GM21576 (cell line): ENCODE data around the gene METTL6.
"Not testable (repeated sequence)": the region's sequence is repeated elsewhere in the genome, so short reads cannot be mapped to it uniquely, and the experiment has no call there.

Experiments
- ATAC-seq: cut with Tn5 transposase; IDR thresholded peaks from one replicate; pipeline ENCODE4 v1.9.1; 2021; ENCODE audit warnings: mild to moderate bottlenecking, moderate library complexity; ENCODE audit not compliant: unreplicated experiment

The METTL6 gene, protein sequence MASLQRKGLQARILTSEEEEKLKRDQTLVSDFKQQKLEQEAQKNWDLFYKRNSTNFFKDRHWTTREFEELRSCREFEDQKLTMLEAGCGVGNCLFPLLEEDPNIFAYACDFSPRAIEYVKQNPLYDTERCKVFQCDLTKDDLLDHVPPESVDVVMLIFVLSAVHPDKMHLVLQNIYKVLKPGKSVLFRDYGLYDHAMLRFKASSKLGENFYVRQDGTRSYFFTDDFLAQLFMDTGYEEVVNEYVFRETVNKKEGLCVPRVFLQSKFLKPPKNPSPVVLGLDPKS

DNA sequence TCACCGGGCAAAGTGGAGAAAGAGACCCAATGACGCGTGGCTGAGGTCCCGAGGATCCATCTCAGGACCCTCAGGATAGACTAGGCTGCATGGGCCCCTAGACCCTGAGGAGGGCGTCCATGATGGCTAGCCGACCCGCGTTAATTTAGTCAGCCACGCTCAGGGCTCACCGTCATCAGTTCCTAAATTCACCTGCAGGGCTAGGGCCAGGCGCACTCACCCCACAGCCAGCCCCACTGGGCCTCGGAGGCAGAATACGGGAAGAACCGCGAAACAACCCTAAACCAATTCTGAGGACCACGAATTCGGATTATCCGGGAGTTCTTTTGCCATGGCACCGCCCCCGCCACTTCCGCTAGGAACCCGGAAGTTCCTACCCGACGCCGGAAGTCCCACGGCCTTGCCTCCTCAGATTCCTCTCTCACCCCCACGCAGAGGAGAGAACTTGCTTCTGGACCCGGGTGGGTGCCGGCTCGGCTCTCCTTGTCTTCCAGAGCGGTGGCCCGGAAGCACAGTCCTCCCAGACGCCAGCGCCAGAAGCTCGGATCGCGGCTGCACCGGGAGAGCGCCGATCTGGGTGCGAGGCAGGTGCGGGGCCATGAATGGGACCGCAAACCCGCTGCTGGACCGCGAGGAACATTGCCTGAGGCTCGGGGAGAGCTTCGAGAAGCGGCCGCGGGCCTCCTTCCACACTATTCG lies at the start of gene METTL6, which contains the start of gene EAF1:
METTL6 (minus strand) TSS at position 363 of the 699 bp plus-strand sequence. CDS start 1,033 bp downstream, outside the sequence.
EAF1 (plus strand) TSS at position 417 of the 699 bp plus-strand sequence; CDS start at position 599, 182 bp downstream.
- ATAC-seq = peak; percentile 92

DNA sequence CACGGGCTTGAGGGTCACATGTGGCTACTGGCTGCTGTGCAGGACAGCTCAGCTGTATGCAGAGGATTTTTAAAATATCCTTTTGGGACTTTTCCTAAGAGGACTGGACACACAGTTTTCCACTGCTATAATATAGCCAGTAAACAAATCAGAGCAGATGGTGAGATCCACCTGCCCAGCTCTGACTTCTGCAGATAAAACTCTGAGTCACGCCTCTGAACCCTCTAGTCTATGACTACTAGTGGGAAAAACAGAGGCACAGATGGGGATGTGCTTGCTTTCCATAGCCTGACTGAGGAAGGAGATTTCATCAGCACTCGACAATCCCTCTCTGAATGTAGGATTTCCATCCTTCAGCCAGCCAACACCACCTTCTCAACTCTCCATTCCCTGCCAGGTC lies 49.0 kb upstream of the METTL6 start:
- ATAC-seq = no peak

GRCh38 chr3:15475161-15475560 lies 47.8 kb upstream of the METTL6 start:
- no peak for ATAC-seq

- ATAC-seq = no peak
Observed at GRCh38 chr3:15471861-15472260, 44.5 kb upstream of the METTL6 start.

DNA sequence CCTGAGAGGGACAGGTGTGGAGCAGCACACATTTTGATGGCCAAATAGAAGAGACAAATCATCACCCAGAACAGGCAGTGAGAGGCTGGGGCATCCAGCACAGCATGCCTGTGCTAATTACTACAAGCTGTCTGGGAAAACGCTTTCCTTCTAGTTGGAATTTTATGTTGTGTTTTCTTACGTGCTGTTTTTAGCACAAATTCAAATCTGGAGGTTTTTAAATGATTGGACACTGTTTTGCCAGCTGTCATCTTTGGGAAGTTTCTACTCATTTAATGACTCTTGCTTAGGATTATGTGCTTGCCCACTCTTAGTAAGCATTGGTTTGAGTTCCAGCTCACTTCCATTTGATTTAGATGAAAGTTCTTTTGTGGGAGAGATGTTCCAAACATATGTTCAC lies 43.5 kb upstream of the METTL6 start:
- no peak for ATAC-seq

GRCh38 chr3:15470261-15470660 lies 42.9 kb upstream of the METTL6 start:
- no peak for ATAC-seq

DNA sequence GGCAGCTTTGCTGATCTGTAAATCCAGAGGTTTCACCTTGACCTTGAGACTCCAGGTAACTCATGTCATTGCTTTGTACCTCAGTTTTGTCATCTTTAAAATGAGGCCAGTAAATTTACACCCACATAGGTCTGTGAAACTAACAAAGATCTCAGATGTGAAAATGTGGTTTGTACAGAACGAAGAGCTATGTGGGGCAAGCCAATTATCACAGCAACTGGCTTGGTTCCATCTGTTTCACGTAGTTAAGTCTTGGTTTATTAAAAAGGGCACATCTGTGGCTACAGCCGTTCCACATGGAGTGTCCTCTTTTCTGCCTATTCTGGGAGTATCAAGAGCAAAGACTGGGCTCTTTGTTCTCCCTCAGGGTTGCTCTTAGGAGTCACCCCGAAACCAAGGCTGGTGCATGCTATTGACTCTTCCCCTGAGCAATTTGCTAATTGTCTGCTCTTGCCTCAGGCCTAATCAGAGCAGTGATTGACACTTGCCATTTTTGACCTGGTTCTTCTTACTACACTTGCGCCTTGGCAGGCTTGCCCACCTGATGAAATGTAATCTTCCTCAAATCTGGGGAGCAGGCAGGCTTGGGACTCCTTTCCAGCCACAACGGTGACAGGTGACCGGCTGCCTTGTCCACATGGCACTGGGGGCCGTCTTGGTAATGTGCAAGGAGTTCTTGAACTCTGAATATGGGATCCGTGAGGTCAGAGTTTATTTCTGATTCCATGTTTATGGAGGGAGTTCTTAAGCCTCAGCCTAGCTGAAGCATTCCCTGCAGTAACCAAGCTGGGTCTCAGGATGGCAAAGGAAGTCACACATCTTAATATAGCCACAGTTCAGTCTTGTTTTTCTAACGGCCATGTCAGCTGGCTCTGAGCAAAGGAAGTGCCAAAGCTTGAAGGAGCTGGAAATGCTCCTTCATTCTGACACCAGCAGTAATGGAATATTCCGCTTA lies 40.2 kb upstream of the METTL6 start:
- no peak for ATAC-seq

DNA sequence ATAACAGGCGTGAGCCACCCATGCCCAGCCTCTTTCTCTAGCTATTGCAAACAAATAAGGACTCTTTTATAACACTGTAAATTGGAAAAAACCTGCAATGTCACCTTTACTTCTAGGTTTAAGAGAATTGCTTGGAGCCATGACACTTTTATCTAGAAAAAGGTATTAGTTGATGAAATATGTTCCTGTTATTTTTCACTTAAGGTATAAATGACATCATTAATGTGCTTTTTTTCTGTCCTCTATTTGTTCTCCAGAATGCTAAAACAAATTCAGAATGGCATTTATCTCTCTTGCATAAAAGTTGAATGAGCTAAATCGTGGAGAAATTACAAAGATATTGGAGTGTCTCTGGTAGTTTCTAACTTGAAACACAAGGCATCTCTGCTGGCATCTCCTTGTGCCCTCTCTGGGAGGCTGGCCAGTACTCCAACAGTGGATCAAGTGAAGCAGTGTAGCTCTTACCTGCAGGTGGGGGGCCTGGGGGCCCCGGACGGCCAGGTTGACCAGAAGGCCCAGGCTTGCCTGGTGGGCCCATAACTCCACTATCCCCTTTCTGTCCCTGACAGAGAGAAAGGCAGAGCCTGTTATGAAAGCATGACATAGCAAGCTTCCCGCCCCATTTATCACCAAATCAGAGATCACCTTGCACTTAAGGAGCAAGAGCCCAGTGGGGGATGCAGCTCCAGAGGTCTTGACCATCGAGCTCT lies 38.7 kb upstream of the METTL6 start:
- no peak for ATAC-seq

DNA sequence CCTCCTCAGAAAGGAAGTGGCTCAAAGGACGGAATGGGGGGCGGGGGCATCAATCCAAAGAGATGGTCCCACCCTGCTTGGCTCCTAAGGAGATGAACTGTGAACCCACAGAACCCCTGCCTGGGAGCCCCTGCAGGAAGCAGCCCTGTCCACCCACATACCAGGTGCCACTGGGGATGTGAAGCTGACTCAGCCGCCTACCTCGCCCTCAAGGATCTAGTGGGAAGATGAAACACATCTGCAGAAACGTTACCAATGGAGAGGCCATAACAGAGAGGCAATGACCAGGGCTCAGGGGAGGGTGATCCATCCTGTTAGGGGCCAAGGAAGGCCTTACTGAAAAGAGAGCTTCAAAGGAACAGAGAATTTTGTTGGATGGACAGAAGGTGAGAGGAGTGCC lies 35.1 kb upstream of the METTL6 start:
- ATAC-seq = no peak

GRCh38 chr3:15460891-15461531 lies 33.7 kb upstream of the METTL6 start:
- no peak for ATAC-seq

GRCh38 chr3:15458212-15458780 lies 31.0 kb upstream of the METTL6 start:
- ATAC-seq = no peak

- ATAC-seq = not testable (repeated sequence)
Observed at GRCh38 chr3:15456915-15457314, 29.6 kb upstream of the METTL6 start.

GRCh38 chr3:15456321-15456720 lies 29.0 kb upstream of the METTL6 start:
- no peak for ATAC-seq

GRCh38 chr3:15455756-15456155 lies 28.4 kb upstream of the METTL6 start:
- no peak for ATAC-seq

- ATAC-seq = no peak
Observed at GRCh38 chr3:15454965-15455364, 27.6 kb upstream of the METTL6 start.

GRCh38 chr3:15453991-15454625 lies 26.8 kb upstream of the METTL6 start:
- no peak for ATAC-seq

DNA sequence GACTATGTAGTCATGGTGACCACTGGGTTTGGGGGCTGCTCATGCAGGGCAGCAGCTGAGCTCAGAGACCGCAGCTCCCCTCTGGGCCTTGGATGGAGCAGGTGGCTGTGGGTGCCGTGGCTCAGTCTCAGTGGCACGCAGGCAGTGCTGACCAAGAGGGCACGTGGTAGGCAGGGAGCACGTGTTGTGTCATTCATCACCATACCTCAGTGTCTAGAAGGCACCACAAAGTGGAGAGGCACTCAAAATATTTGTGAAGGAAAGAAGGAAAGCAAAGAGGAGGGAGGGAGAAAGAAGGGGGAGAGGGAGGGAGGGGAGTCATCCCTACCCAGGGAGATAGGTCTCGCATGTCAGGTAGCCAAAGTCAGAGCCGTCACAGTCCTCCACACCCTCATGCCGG lies 26.2 kb upstream of the METTL6 start:
- no peak for ATAC-seq

GRCh38 chr3:15452961-15453360 lies 25.6 kb upstream of the METTL6 start:
- no peak for ATAC-seq

DNA sequence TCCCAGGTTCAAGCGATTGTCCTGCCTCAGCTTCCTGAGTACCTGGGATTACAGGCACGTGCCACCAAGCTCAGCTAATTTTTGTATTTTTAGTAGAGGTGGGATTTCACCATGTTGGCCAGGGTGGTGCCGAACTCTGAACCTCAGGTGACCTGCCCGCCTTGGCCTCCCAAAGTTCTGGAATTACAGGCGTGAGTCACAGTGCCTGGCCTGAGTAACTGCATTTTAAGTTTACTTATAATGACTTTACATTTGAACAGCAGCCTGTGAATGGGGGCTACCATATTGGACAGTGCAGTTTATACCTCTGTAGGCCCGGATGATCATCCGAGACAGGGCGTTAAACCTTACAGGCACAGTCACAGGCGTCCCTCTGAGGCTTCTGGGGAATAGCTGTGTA lies 24.8 kb upstream of the METTL6 start:
- no peak for ATAC-seq
